ENCODE results near the gene HK1.

HK1 gene

DNA sequence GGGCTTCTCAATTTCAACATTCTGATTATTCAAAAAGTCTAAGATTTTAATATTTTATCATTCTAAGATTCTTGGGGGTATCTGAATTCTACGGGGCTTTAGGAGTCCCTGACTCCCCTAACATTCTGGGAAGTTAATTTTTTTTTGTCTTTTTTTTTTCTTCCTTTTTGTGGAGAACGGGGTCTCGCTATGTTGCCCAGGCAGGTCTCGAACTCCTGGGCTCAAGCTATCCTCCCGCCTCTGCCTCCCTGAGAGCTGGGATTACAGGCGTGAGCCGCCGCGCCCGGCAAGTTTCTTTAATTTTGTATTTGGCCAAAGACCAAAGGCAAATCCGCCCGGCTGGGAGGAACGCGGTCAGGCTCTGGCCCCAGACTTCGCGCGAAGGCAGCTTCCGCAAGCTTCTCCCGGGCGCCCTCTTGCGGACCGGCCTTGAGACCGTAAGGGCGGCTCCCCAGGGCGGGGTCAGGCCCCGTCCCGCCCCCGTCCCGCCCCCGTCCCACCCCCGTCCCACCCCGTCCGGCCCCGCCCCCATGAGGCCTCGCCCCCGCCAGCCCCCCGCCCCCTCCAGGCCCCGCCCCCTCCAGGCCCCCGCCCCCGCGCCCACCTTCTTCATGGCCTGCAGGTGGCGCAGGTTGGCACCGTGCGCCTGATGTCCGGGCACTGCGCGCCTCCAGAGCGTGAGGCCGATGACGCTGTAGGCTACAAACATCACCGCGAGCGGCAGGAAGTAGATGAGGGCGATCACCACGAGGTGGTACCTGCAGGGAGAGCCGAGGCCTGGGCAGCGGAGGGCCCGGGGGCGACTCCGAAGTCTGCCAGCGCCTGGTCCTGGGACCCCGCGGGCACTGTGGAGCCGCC lies 130.3 kb downstream of the HK1 start:
- DNase-seq: peak; percentile 87

GRCh38 chr10:69409176-69409495 lies 130.8 kb downstream of the HK1 start:
- DNase-seq: no peak

DNA sequence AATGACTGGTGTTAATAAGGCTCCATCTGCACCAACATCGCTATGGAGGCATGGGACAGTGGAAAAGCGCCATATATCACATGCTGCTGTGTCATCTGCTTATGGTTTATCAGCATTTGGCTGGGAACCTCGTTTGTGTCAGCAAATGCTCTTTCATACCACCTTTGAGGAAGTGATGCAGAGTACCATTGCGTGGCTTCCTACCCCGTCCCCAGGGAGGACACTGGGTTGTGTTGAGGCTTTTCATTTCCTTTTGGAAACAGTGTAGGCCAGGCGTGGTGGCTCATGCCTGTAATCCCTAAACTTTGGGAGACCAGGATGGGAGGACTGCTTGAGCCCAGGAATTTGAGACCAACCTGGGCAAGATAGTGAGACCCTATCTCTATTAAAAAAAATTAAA lies 131.7 kb downstream of the HK1 start:
- DNase-seq: no peak

GRCh38 chr10:69410487-69410886 lies 132.2 kb downstream of the HK1 start:
- no peak for DNase-seq

DNA sequence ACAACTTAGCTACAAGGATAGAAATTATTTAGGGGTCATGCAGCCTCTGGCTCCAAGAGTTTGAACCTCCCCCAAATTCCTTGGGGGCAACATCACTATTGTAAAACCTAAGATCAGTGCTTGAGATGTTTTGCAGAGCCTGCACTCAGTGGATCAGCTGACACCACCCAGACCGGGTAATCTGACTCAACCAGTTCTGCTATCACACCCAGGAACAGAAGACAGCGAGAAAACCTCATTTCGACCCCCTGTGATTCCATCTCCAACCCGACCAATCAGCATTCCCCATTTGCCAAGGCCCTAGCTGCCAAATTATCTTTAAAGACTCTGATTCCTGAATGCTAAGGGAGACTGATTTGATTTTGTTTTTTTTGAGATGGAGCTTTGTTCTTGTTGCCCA lies 133.2 kb downstream of the HK1 start:
- no peak for DNase-seq

- no peak for DNase-seq
These were observed 134.0 kb downstream of the HK1 start for GRCh38 chr10:69412232-69412790.

- no peak for DNase-seq
These were observed 135.0 kb downstream of the HK1 start for GRCh38 chr10:69413221-69413865.

GRCh38 chr10:69414036-69415018 lies 136.0 kb downstream of the HK1 start:
- DNase-seq: no peak

- no peak for DNase-seq
These were observed 136.8 kb downstream of the HK1 start for GRCh38 chr10:69415049-69415448.

- no peak for DNase-seq
These were observed 137.7 kb downstream of the HK1 start for GRCh38 chr10:69415951-69416350.

GRCh38 chr10:69416695-69417094 lies 138.4 kb downstream of the HK1 start, which contains the start of gene TACR2:
Gene TACR2, minus strand, starts transcription at chr10:69416918. Its CDS starts 595 bp downstream, at chr10:69416323.
- no peak for DNase-seq

- no peak for DNase-seq
These were observed 139.2 kb downstream of the HK1 start for GRCh38 chr10:69417542-69417941.

GRCh38 chr10:69418052-69418752 lies 139.9 kb downstream of the HK1 start:
- DNase-seq: no peak

GRCh38 chr10:69419096-69419743 lies 140.9 kb downstream of the HK1 start:
- DNase-seq: no peak

GRCh38 chr10:69419744-69420126 lies 141.4 kb downstream of the HK1 start:
- no peak for DNase-seq

DNA sequence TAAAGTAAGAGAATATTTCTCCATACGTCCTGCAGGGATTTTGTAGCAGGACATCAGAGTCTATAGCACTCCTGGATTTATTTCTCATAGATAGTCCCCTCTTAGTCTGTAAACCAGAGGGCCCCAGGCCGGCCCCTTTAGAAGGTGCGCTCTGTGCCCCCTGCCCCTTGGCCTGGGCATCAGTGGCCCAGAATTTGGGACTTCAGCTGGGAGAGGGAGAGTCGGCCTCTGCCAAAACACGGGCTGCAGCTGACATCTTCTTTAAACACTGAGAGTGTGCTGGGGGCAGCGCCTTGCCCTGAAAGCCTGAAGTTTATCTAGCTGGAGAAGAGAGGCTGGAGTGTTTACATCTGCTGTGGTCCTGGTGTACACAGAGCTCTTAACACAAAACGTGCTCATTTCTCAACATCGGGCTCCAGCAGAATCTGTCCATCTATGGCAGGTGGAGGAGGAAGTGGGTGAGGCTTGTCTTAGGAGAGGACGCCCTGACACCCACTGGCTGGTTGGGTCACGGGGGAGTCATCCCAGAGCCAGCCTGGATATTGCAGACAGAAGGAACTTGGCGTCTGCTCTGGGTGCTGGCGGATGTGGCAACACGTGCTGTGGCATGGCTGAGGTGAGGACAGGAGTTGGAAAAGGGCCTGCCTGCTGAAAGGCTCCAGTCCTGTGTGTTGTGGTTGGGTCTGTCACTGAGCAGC lies 143.5 kb downstream of the HK1 start:
- DNase-seq: no peak

GRCh38 chr10:69422676-69423075 lies 144.4 kb downstream of the HK1 start:
- DNase-seq: no peak

DNA sequence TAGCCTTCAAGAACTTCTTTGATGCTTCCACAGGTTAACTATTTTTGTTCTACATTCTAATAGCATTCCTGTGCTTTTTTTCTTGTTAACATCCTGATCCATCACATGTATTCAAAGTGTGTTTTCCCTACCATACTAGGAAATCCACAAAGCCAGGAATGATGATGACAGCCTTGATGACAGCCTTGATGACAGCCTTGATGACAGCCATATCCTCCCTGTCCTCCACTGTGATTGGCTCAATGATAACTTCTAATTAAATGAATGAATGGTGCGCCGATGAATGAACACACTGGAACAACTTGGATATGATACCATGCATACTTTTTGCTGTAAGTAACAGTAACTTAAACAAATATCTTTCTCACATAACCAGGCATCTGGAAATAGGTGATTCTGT lies 146.7 kb downstream of the HK1 start:
- DNase-seq: no peak

GRCh38 chr10:69425511-69426298 lies 147.4 kb downstream of the HK1 start:
- DNase-seq: peak; percentile 44

- DNase-seq: no peak
These were observed 148.1 kb downstream of the HK1 start for GRCh38 chr10:69426376-69426727.
